HAP-1 (cell line): Measurements from ENCODE around the gene AUTS2.

ENCODE experiments used
- DNase-seq, 2 experiments: peaks; one replicate each; pipeline ENCODE4 v3.0.0-alpha.2; 2016 to 2020; ENCODE audit warnings: low spot score in 2 of 2
- H3K27me3 ChIP-seq: fragments of 250-450 bp; sonication (Bioruptor Pico); 2 replicates; pipeline ENCODE4 v1.5.1; 2020; ENCODE audit warnings: low read depth, mild to moderate bottlenecking, moderate library complexity
- H3K36me3 ChIP-seq: fragments of 250-450 bp; sonication (Bioruptor Pico); replicated peaks from 2 replicates; pipeline ENCODE4 v1.5.1; 2020; ENCODE audit warnings: mild to moderate bottlenecking
- H3K4me1 ChIP-seq: fragments of 250-450 bp; sonication (Bioruptor Pico); 2 replicates; pipeline ENCODE4 v1.5.1; 2020; ENCODE audit warnings: mild to moderate bottlenecking
- H3K4me3 ChIP-seq: fragments of 250-450 bp; sonication (Bioruptor Pico); 2 replicates; pipeline ENCODE4 v1.5.1; 2020; ENCODE audit warnings: mild to moderate bottlenecking, moderate library complexity
- H3K9me3 ChIP-seq: fragments of 250-450 bp; sonication (Bioruptor Pico); 2 replicates; pipeline ENCODE4 v1.5.1; 2020; ENCODE audit warnings: mild to moderate bottlenecking, moderate library complexity
- in situ Hi-C: fragments of 300-500 bp; cut with MboI; formaldehyde crosslinking; loops from 3 replicates; pipeline ENCODE4 v1.14.3; 2020; ENCODE audit warnings: low sequenced_read_pairs, inconsistent platforms, mixed read lengths

The AUTS2 gene

GRCh38 chr7:69663911-69664832, 65.9 kb downstream of the AUTS2 start:
- Histone ChIP-seq H3K27me3 (no peaks in the 10 kb centered on the region), H3K4me3 (no peak overlapping the region), H3K36me3 (no peaks in the 10 kb centered on the region), H3K9me3 (no peaks in the 10 kb centered on the region), H3K4me1 (peaks cover 13% of the 10 kb centered on the region)
- in situ Hi-C loops, result no loop called here
- no peak for DNase-seq

- Histone ChIP-seq H3K27me3 (no peaks in the 10 kb centered on the region), H3K4me3 (no peak overlapping the region), H3K36me3 (no peaks in the 10 kb centered on the region), H3K9me3 (no peaks in the 10 kb centered on the region), H3K4me1 (peaks cover 13% of the 10 kb centered on the region)
- in situ Hi-C loops, result no loop called here
- no peak for DNase-seq
Observed at GRCh38 chr7:69665369-69665768, 67.1 kb downstream of the AUTS2 start.

DNA sequence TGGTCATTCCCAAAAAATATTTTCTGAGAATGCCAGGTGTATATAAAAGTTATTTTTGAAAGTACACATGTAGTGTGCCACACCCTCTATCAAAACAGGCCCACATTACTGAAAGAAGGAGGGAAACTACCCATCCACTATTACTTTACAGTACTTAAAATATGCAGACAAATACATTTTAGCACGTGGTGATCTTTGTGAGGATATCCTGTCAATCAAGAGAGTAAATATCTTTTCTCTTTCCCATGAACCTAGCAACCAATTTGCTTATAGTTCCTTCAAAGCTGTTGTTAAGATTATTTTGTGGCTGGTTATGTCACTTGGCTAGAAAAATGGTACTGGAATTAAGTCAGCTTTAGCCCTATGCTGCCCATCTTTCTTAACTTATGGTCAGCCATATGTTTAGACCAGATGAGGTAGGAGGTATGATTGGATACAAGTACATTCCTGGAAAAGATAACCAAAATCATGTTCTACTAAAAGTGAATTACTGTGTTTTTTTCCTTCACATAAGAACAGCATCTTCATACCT, 70.1 kb downstream of the AUTS2 start:
- no peaks in the 10 kb centered on the region for H3K27me3 ChIP-seq
- peaks cover 10% of the 10 kb centered on the region for H3K4me1 ChIP-seq
- DNase-seq, result no peak
- no peaks in the 10 kb centered on the region for H3K9me3 ChIP-seq
- no peaks in the 10 kb centered on the region for H3K36me3 ChIP-seq
- H3K4me3 ChIP-seq, result no peak overlapping the region
- in situ Hi-C loops, result no loop called here

DNA sequence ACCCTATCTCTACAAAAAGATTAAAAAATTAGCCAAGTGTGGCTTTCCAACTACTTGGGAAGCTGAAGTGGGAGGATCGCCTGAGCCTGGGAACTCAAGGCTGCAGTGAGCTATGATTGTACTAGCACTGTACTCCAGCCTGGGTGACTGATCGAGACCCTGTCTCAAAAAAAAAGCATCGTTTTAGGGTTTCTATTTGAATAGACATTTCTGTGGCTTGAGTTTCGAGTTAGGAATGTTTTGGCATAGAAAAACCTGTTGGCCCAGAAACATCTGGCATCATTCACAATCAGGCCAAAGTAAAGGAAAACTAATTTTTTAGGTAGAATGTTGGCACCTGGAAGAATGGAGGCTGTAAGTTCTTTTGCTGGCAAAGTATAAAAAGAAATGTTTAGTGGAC, 72.4 kb downstream of the AUTS2 start:
- H3K4me1 ChIP-seq, result peaks cover 7% of the 10 kb centered on the region
- DNase-seq, result no peak
- H3K9me3 ChIP-seq, result no peaks in the 10 kb centered on the region
- H3K36me3 ChIP-seq, result no peaks in the 10 kb centered on the region
- in situ Hi-C loops, result no loop called here
- no peaks in the 10 kb centered on the region for H3K27me3 ChIP-seq
- no peak overlapping the region for H3K4me3 ChIP-seq

DNA sequence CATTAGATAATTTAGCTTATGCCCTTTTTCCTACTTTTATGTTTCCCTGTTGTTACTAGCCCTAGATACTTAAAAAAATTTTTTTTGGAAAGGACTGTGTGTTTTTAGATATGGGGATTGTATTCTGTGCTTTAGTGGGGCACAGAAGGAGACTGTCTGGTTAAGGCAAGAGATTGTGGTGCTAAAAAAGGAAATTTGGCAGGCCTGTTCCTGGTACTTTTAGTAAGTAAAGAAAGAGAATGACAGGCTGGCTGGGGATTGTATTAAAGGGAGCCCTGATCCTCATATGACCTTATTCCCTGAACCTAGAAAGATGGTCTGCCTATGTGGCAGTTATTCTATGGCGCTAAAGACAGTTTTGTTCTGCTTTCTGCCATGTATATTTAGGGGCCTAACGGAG, 74.8 kb downstream of the AUTS2 start:
- Histone ChIP-seq H3K4me3 (no peak overlapping the region), H3K9me3 (no peaks in the 10 kb centered on the region), H3K27me3 (no peaks in the 10 kb centered on the region), H3K4me1 (peaks cover 9% of the 10 kb centered on the region), H3K36me3 (no peaks in the 10 kb centered on the region)
- no peak for DNase-seq
- in situ Hi-C loops, result no loop called here

GRCh38 chr7:69674701-69675182, 76.5 kb downstream of the AUTS2 start:
- in situ Hi-C loops, result no loop called here
- H3K36me3 ChIP-seq, result no peaks in the 10 kb centered on the region
- no peak for DNase-seq
- H3K4me3 ChIP-seq, result no peak overlapping the region
- H3K4me1 ChIP-seq, result peaks cover 19% of the 10 kb centered on the region
- no peaks in the 10 kb centered on the region for H3K27me3 ChIP-seq
- H3K9me3 ChIP-seq, result no peaks in the 10 kb centered on the region

DNA sequence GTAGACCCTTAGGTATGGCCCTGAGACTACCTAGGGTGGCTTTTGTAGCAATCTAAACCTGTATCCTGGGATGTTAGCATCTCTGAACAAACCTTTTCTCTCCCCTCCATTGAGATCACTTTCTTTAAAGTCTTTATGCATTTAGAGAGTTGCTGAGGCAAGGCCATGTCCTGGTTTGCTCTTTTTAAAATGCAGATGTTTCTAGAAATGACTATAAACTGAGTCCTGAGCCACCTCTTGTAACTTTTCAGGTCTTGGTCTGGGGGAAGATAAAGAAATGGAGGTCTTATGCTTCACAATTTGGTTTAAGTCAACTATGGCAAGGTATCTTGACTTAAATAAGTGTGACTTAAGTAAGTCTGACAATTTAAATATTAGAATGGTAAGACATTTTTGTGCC, 78.0 kb downstream of the AUTS2 start:
- DNase-seq, result no peak
- no peak overlapping the region for H3K4me3 ChIP-seq
- peaks cover 19% of the 10 kb centered on the region for H3K4me1 ChIP-seq
- in situ Hi-C loops, result no loop called here
- H3K9me3 ChIP-seq, result no peaks in the 10 kb centered on the region
- H3K36me3 ChIP-seq, result no peaks in the 10 kb centered on the region
- no peaks in the 10 kb centered on the region for H3K27me3 ChIP-seq

- Histone ChIP-seq H3K4me3 (no peak overlapping the region), H3K9me3 (no peaks in the 10 kb centered on the region), H3K27me3 (no peaks in the 10 kb centered on the region), H3K36me3 (no peaks in the 10 kb centered on the region), H3K4me1 (peaks cover 19% of the 10 kb centered on the region)
- in situ Hi-C loops, result no loop called here
- no peak for DNase-seq
Observed at GRCh38 chr7:69677054-69677852, 79.0 kb downstream of the AUTS2 start.

DNA sequence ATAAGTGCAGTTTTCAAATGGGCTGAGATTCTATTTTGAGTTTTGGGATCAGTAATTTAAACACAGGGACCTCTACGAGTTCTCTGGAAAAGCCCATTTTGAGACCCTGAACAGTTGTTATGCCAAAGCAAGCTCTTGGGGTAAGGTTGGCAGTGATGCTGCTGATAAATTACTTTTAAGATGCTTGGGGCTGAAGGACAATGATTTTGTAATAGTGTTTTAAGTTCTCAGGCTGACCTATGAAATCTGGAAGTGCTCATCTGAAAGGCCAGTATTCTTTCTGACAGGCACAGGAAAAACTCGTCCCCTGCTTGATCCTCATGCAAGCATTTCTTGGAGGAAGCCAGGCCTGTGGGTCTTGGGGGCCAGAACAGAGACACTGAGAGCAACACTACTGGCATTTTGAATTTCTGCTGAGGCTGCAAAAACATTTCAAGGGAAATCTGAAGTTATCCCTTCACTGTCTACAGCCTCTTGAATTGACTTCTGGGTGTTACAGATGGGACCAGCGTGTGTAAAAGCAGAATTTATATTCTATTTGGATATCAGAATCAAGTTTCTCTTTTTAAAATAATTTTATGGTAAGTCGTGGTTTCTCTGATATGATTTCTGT, 79.7 kb downstream of the AUTS2 start:
- H3K9me3 ChIP-seq, result no peaks in the 10 kb centered on the region
- no peak for DNase-seq
- H3K36me3 ChIP-seq, result no peaks in the 10 kb centered on the region
- H3K4me3 ChIP-seq, result no peak overlapping the region
- in situ Hi-C loops, result no loop called here
- peaks cover 26% of the 10 kb centered on the region for H3K4me1 ChIP-seq
- no peaks in the 10 kb centered on the region for H3K27me3 ChIP-seq

- in situ Hi-C loops, result no loop called here
- peak; percentile 62 to 88 for DNase-seq
- H3K27me3 ChIP-seq, result no peaks in the 10 kb centered on the region
- peaks cover 32% of the 10 kb centered on the region for H3K4me1 ChIP-seq
- no peaks in the 10 kb centered on the region for H3K36me3 ChIP-seq
- no peaks in the 10 kb centered on the region for H3K9me3 ChIP-seq
- H3K4me3 ChIP-seq, result no peak overlapping the region
Observed at GRCh38 chr7:69678494-69679187, 80.4 kb downstream of the AUTS2 start.

DNA sequence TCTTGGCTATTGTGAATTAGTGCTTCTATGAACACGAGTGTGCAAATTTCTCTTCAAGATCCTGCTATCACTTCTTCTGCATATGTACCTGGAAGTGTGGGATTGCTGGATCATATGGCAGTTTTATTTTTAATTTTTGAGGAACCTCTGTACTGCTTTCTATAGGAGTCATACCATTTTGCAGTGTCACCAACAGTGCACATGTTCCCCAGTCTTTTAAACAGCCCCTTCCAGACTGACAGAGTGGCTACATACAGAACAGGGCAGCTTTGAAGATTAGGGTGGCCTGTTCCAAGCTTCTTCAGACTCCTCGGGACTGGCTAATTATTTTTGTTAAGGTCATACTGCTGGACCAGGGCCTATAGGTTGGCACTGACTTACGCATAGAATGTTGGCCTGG, 82.9 kb downstream of the AUTS2 start:
- Histone ChIP-seq H3K4me3 (no peak overlapping the region), H3K4me1 (peaks cover 40% of the 10 kb centered on the region), H3K27me3 (no peaks in the 10 kb centered on the region), H3K36me3 (no peaks in the 10 kb centered on the region), H3K9me3 (no peaks in the 10 kb centered on the region)
- in situ Hi-C loops, result no loop called here
- no peak for DNase-seq

- Histone ChIP-seq H3K4me3 (no peak overlapping the region), H3K36me3 (no peaks in the 10 kb centered on the region), H3K4me1 (peaks cover 41% of the 10 kb centered on the region), H3K27me3 (no peaks in the 10 kb centered on the region), H3K9me3 (no peaks in the 10 kb centered on the region)
- in situ Hi-C loops, result no loop called here
- no peak for DNase-seq
Observed at GRCh38 chr7:69682518-69682917, 84.2 kb downstream of the AUTS2 start.

DNA sequence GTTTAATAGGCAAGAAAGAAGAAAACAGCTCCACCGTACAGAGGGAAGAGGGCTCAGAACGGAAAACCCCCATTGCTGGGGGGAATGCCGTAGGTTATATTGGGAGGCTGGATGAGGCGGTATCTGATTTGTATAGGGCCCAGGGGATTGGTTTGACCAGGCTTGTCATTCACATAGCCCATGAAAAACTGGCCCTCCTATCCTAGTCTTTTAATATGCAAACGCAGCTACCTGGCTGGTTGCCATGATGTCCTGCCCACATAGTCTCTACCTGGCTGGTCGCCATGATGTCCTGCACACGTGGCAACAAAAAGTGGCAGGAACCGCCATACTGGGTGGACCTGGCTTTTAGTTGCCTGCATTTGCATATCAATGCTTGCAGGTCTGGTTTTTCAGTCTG, 84.7 kb downstream of the AUTS2 start:
- no peaks in the 10 kb centered on the region for H3K36me3 ChIP-seq
- H3K4me1 ChIP-seq, result peaks cover 41% of the 10 kb centered on the region
- H3K4me3 ChIP-seq, result no peak overlapping the region
- no peaks in the 10 kb centered on the region for H3K9me3 ChIP-seq
- peak; percentile 82 to 94 for DNase-seq
- no peaks in the 10 kb centered on the region for H3K27me3 ChIP-seq
- in situ Hi-C loops, result no loop called here
